Activated T-cell treated with anti-CD3 and anti-CD28 coated beads for 48 hours (primary cell): Measurements from ENCODE around the gene FAM163B.

ENCODE experiments used
- DNase-seq: peaks from one replicate; pipeline ENCODE4 v3.0.0-alpha.2; 2020; ENCODE audit warnings: low read depth

FAM163B gene

GRCh38 chr9:133609311-133610098 lies at the start of gene FAM163B:
Gene FAM163B, minus strand, starts transcription at chr9:133609389. Its CDS starts 29,166 bp downstream, at chr9:133580223.
- peak; percentile 34 for DNase-seq

GRCh38 chr9:133657120-133657661 lies 48.0 kb upstream of the FAM163B start:
- no peak for DNase-seq

GRCh38 chr9:133656211-133657119 lies 47.3 kb upstream of the FAM163B start:
- DNase-seq = no peak

- DNase-seq = no peak
Observed at GRCh38 chr9:133655701-133656100, 46.5 kb upstream of the FAM163B start.

- no peak for DNase-seq
Observed at GRCh38 chr9:133654736-133655657, 45.8 kb upstream of the FAM163B start.

- DNase-seq = no peak
Observed at GRCh38 chr9:133653638-133654037, 44.4 kb upstream of the FAM163B start.

- no peak for DNase-seq
Observed at GRCh38 chr9:133650026-133650425, 40.8 kb upstream of the FAM163B start.

GRCh38 chr9:133649194-133649593 lies 40.0 kb upstream of the FAM163B start:
- DNase-seq = no peak

GRCh38 chr9:133647765-133648469 lies 38.7 kb upstream of the FAM163B start:
- no peak for DNase-seq

GRCh38 chr9:133647148-133647547 lies 38.0 kb upstream of the FAM163B start:
- no peak for DNase-seq

GRCh38 chr9:133645021-133645765 lies 36.0 kb upstream of the FAM163B start:
- no peak for DNase-seq

GRCh38 chr9:133643978-133644760 lies 35.0 kb upstream of the FAM163B start:
- no peak for DNase-seq

- DNase-seq = no peak
Observed at GRCh38 chr9:133643362-133643755, 34.2 kb upstream of the FAM163B start.

GRCh38 chr9:133642708-133643361 lies 33.6 kb upstream of the FAM163B start:
- no peak for DNase-seq

GRCh38 chr9:133641861-133642595 lies 32.8 kb upstream of the FAM163B start:
- no peak for DNase-seq

GRCh38 chr9:133641396-133641655 lies 32.1 kb upstream of the FAM163B start:
- DNase-seq = no peak

GRCh38 chr9:133640580-133641395 lies 31.6 kb upstream of the FAM163B start:
- DNase-seq = no peak

- no peak for DNase-seq
Observed at GRCh38 chr9:133640160-133640559, 31.0 kb upstream of the FAM163B start.
